Esophagus squamous epithelium (tissue), 4 donors: Measurements from ENCODE around the gene ELFN2.

Experiments
- CTCF ChIP-seq, 6 experiments: fragments of 450-650 bp in 4 of 6; fragments of 200-600 bp in 2 of 6; sonication (generic) in 2 of 6; IDR thresholded peaks; one replicate each; pipeline ENCODE4 v1.5.1; 2016 to 2019; ENCODE audit warnings: antibody characterized with exemption in 6 of 6, mild to moderate bottlenecking in 4 of 6, moderate library complexity in 4 of 6
- POLR2A ChIP-seq, 4 donors: fragments of 450-650 bp; IDR thresholded peaks; one replicate each; pipeline ENCODE4 v1.6.1; 2017; ENCODE audit warnings: antibody characterized with exemption in 4 of 4, mild to moderate bottlenecking in 4 of 4, moderate library complexity in 3 of 4

- TF ChIP-seq CTCF (IDR thresholded peaks at IDR 0.05) (no peak), POLR2A (IDR thresholded peaks at IDR 0.05) (no peak)
These were observed 30.7 kb downstream of the ELFN2 start for GRCh38 chr22:37396488-37397084.
